HFFc6 (cell line): ENCODE results near the gene HSPA1L. TPM values are rescaled to one million over a fixed set of nuclear protein-coding genes. Genes with fewer than 3 reads are reported as not detected.
"Not testable (repeated sequence)": the region's sequence is repeated elsewhere in the genome, so short reads cannot be mapped to it uniquely, and the experiment has no call there.

Experiments used
- DNase-seq: peaks from one replicate; pipeline ENCODE4 v3.0.0-alpha.2; 2018
- H3K27ac Mint-ChIP-seq: 2 replicates; pipeline ENCODE4 v1.8.0; 2020; ENCODE audit warnings: mild to moderate bottlenecking, mixed read lengths
- H3K27me3 Mint-ChIP-seq: 2 replicates; pipeline ENCODE4 v1.8.0; 2021; ENCODE audit warnings: mild to moderate bottlenecking, moderate library complexity, mixed read lengths; ENCODE audit not compliant: insufficient read depth
- H3K36me3 Mint-ChIP-seq: 2 replicates; pipeline ENCODE4 v1.8.0; 2021; ENCODE audit warnings: low read depth, mixed read lengths
- H3K4me1 Mint-ChIP-seq: 2 replicates; pipeline ENCODE4 v1.8.0; 2020; ENCODE audit warnings: low read depth, mixed read lengths
- H3K4me3 Mint-ChIP-seq: 2 replicates; pipeline ENCODE4 v1.8.0; 2020; ENCODE audit warnings: mild to moderate bottlenecking, moderate library complexity, mixed read lengths
- H3K9me3 Mint-ChIP-seq: 2 replicates; pipeline ENCODE4 v1.8.0; 2020; ENCODE audit warnings: mild to moderate bottlenecking, mixed read lengths
- long read RNA-seq: library from polyadenylated mRNA; unstranded; transcript quantifications from one replicate; pipeline ENCODE4 v2.0.0, GENCODE V29; 2019
- total RNA-seq, 6 experiments: library from RNA; stranded (reverse); fragmentation: NEBNext Ultra II Directional; extraction: Animal tissue kit (Norgen Biotek cat#: 25700); gene quantifications; 2 replicates in 1 of 6; 3 replicates in 5 of 6; pipeline ENCODE4 v1.2.3, GENCODE V29; 2021
- TF ChIP-seq, protein P1 (sequence below): fragments of 200-600 bp; sonication (generic); IDR thresholded peaks from 2 replicates; pipeline ENCODE4 v1.5.0; 2021; ENCODE audit warnings: antibody characterized with exemption, mild to moderate bottlenecking

The HSPA1L gene
- total RNA-seq, result 1 to 10 TPM; 1.2 to 1.9 (median 1.6) TPM
- long read RNA-seq, result 0 reads

DNA sequence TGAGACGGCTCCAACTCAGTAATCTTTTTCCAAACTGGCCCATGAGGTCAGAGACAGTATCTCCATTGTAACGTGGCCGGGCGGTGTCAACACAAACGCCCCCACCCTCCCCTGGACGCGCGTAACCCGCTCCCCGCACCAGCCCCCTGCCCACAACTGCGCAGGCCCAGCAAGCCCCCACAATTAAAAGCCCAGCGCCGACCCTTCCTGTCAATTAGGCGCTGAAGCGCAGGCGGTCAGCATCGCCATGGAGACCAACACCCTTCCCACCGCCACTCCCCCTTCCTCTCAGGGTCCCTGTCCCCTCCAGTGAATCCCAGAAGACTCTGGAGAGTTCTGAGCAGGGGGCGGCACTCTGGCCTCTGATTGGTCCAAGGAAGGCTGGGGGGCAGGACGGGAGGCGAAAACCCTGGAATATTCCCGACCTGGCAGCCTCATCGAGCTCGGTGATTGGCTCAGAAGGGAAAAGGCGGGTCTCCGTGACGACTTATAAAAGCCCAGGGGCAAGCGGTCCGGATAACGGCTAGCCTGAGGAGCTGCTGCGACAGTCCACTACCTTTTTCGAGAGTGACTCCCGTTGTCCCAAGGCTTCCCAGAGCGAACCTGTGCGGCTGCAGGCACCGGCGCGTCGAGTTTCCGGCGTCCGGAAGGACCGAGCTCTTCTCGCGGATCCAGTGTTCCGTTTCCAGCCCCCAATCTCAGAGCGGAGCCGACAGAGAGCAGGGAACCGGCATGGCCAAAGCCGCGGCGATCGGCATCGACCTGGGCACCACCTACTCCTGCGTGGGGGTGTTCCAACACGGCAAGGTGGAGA lies at the start of gene HSPA1L, which contains the start of gene HSPA1A:
Gene HSPA1L, minus strand, starts transcription at position 259 of the 814 bp plus-strand sequence. CDS start 3,311 bp downstream, outside the sequence.
Gene HSPA1A, plus strand, starts transcription at position 519 of the 814 bp plus-strand sequence. Its CDS starts 214 bp downstream, at position 733.
- H3K4me1 Mint-ChIP-seq, result peaks cover 43% of the 10 kb centered on the region
- peak; percentile 97 for DNase-seq
- H3K4me3 Mint-ChIP-seq, result peak within 1 kb of the TSS; percentile 94
- H3K27ac Mint-ChIP-seq, result peak within 1 kb of the TSS; percentile 99
- TF ChIP-seq, protein P1, sequence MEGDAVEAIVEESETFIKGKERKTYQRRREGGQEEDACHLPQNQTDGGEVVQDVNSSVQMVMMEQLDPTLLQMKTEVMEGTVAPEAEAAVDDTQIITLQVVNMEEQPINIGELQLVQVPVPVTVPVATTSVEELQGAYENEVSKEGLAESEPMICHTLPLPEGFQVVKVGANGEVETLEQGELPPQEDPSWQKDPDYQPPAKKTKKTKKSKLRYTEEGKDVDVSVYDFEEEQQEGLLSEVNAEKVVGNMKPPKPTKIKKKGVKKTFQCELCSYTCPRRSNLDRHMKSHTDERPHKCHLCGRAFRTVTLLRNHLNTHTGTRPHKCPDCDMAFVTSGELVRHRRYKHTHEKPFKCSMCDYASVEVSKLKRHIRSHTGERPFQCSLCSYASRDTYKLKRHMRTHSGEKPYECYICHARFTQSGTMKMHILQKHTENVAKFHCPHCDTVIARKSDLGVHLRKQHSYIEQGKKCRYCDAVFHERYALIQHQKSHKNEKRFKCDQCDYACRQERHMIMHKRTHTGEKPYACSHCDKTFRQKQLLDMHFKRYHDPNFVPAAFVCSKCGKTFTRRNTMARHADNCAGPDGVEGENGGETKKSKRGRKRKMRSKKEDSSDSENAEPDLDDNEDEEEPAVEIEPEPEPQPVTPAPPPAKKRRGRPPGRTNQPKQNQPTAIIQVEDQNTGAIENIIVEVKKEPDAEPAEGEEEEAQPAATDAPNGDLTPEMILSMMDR, result no peak
- peaks cover 8% of the 10 kb centered on the region for H3K27me3 Mint-ChIP-seq
- H3K9me3 Mint-ChIP-seq, result peaks cover 11% of the 10 kb centered on the region
- H3K36me3 Mint-ChIP-seq, result peaks cover 18% of the 10 kb centered on the region

DNA sequence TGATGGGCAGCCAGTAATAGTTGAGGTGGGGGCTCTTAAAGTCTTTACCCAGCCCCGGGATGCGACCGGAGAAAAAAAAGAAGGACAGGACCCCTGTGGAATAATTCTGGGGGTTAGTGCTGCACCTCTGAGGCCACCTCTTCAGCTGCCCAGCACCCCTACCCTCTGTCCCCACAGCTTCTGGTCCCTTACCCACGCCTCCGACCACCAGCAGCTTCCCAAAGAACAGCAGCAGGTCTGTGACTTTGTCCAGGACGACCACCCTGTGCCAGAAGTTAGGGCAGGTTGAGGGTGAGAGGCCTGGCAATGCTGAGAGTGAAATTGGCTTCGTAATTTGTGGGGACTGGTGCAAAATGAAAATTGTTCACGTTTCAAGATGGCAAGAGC lies 49.7 kb upstream of the HSPA1L start:
- H3K27me3 Mint-ChIP-seq, result peaks cover 6% of the 10 kb centered on the region
- peaks cover 25% of the 10 kb centered on the region for H3K4me1 Mint-ChIP-seq
- no peaks in the 10 kb centered on the region for H3K9me3 Mint-ChIP-seq
- H3K36me3 Mint-ChIP-seq, result no peaks in the 10 kb centered on the region
- DNase-seq, result no peak
- no peak overlapping the region; the same call in 1 of the 2 replicates for H3K4me3 Mint-ChIP-seq
- no peak overlapping the region for H3K27ac Mint-ChIP-seq
- TF ChIP-seq, protein P1, result no peak

DNA sequence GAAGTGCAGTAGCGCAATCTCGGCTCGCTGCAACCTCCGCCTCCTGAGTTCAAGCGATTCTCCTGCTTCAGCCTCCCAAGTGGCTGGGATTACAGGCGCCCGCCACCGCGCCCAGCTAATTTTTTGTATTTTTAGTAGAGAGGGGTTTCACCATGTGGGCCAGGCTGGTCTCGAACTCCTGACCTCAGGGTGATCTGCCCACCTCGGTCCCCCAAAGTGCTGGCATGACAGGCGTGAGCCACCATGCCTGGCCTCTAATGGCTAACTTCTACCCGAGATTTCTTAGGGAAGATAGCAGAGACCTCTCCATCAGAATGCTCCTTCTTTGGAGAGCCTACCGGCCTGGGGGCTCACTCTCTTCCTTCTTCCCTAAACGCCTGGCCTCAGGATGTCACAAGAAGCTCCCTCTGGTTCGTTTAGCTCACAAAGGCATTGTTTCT lies 49.1 kb upstream of the HSPA1L start:
- H3K9me3 Mint-ChIP-seq, DNase-seq, H3K36me3 Mint-ChIP-seq, H3K27me3 Mint-ChIP-seq: not testable (repeated sequence)
- peaks cover 25% of the 10 kb centered on the region for H3K4me1 Mint-ChIP-seq
- TF ChIP-seq, protein P1, result peak; percentile 15; the same call in 1 of the 2 replicates
- H3K4me3 Mint-ChIP-seq, result peak overlapping the region; percentile 98
- peak overlapping the region; percentile 85 for H3K27ac Mint-ChIP-seq

DNA sequence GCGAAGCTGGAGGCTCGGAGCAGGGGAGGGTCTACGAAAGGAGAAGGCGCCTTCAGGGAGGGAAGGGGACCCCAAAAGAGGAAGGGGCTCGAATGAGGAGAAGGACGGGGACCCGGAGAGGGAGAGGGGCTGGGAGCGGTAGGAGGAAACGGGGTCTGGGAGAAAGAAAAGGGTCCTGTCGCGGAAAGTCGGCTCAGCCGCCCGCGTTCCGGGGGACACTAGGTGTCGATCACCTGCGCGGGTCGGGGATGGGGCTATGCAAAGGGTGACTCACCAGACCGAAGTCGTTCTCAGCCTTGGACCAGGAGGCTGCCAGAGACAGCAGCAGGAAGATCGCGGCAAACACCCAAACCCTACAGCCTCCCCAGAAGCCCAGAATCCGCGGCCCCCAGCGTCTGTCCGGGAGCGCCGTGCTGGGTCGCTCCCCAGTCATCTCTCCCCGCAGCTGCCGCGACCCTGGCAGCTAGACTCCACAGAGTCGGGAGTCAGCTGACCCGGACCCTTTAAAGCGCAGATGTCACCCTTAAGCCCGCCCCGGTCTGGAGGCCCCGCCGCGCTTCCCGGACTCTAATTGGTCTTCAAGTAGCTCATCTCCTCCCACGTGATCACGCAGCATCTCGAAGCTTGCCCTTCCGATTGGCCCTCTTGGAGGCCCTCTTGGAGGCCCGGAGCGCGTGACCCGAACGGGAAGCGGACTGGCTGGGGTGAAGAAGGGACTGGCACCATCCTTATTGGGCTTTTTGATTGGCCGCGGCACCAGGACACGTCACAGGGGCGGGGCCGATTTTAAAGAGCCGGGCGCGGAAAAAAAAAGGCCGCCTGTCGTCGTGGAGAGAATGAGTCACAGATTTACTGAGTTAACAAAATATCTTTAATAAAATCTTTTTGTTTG lies 47.5 kb upstream of the HSPA1L start, which contains the start of gene NEU1:
Gene NEU1, minus strand, starts transcription at position 478 of the 892 bp plus-strand sequence. Its CDS starts 45 bp downstream, at position 433.
- H3K27me3 Mint-ChIP-seq, result peaks cover 3% of the 10 kb centered on the region
- DNase-seq, result peak; percentile 100
- H3K4me3 Mint-ChIP-seq, result peak within 1 kb of the TSS; percentile 98
- no peaks in the 10 kb centered on the region for H3K36me3 Mint-ChIP-seq
- no peaks in the 10 kb centered on the region for H3K9me3 Mint-ChIP-seq
- H3K4me1 Mint-ChIP-seq, result peaks cover 25% of the 10 kb centered on the region
- peak within 1 kb of the TSS; percentile 85 for H3K27ac Mint-ChIP-seq
- TF ChIP-seq, protein P1, result no peak

DNA sequence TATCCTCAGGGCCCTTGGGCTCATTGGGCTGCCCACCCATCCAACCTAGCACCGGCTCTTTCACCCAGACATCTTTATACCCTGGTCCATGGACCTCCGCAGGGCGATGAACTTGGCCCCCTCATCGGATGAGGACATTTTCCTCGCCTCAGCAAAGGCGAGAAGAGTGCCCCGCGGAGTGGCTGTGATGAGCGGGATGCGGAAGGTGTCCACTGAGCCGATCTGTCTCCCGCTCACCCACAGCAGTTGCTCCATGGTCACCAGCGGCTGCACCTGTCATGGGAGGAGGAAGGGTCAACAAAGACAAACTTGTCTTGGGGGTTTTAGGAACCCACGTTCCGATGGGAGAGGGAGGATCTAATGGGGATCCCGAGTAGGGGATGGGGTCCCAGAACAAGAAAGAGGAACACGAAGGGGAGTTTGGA lies 46.8 kb upstream of the HSPA1L start:
- Mint-ChIP-seq H3K27me3 (peaks cover 3% of the 10 kb centered on the region), H3K4me3 (peak overlapping the region; percentile 98), H3K36me3 (no peaks in the 10 kb centered on the region), H3K4me1 (peaks cover 25% of the 10 kb centered on the region), H3K27ac (peak overlapping the region; percentile 85), H3K9me3 (no peaks in the 10 kb centered on the region)
- DNase-seq, result no peak
- TF ChIP-seq, protein P1, result no peak
